GM20431 (cell line): Measurements from ENCODE around the gene RELL1.

Source experiments
- in situ Hi-C: fragments of 300-500 bp; cut with MseI, MboI; formaldehyde crosslinking; loops from one replicate; pipeline ENCODE4 v1.15.0; 2020; ENCODE audit warnings: low sequenced_read_pairs; ENCODE audit not compliant: unreplicated experiment

The RELL1 gene

GRCh38 chr4:37605843-37606565 is 80.2 kb downstream of the RELL1 start:
- in situ Hi-C loops, result loop anchor here (25.0 kb wide), 2 partner anchors 181 to 431 kb away; no protein-coding TSS in a partner anchor

- in situ Hi-C loops, result loop anchor here (25.0 kb wide), 2 partner anchors 183 to 433 kb away; no protein-coding TSS in a partner anchor
Measured at GRCh38 chr4:37604461-37604860, 81.7 kb downstream of the RELL1 start.

GRCh38 chr4:37603711-37604110 is 82.5 kb downstream of the RELL1 start:
- in situ Hi-C loops, result loop anchor here (25.0 kb wide), 2 partner anchors 184 to 434 kb away; no protein-coding TSS in a partner anchor

GRCh38 chr4:37603070-37603468 is 83.1 kb downstream of the RELL1 start:
- in situ Hi-C loops, result loop anchor here (25.0 kb wide), 2 partner anchors 184 to 434 kb away; no protein-coding TSS in a partner anchor

GRCh38 chr4:37602454-37603069 is 83.6 kb downstream of the RELL1 start:
- in situ Hi-C loops, result loop anchor here (25.0 kb wide), 2 partner anchors 185 to 435 kb away; no protein-coding TSS in a partner anchor

GRCh38 chr4:37601531-37601930 is 84.6 kb downstream of the RELL1 start:
- in situ Hi-C loops, result loop anchor here (25.0 kb wide), 2 partner anchors 186 to 436 kb away; no protein-coding TSS in a partner anchor

GRCh38 chr4:37599092-37599790 is 86.9 kb downstream of the RELL1 start:
- in situ Hi-C loops, result no loop called here

GRCh38 chr4:37597034-37597433 is 89.1 kb downstream of the RELL1 start:
- in situ Hi-C loops, result no loop called here

- in situ Hi-C loops, result no loop called here
Measured at GRCh38 chr4:37595875-37596680, 90.1 kb downstream of the RELL1 start.

GRCh38 chr4:37594099-37594498 is 92.1 kb downstream of the RELL1 start:
- in situ Hi-C loops, result no loop called here

GRCh38 chr4:37591349-37591748 is 94.8 kb downstream of the RELL1 start:
- in situ Hi-C loops, result no loop called here

- in situ Hi-C loops, result no loop called here
Measured at GRCh38 chr4:37590016-37590415, 96.2 kb downstream of the RELL1 start.

GRCh38 chr4:37588150-37588549 is 98.0 kb downstream of the RELL1 start:
- in situ Hi-C loops, result no loop called here

GRCh38 chr4:37586194-37586593 is 100.0 kb downstream of the RELL1 start:
- in situ Hi-C loops, result no loop called here

- in situ Hi-C loops, result no loop called here
Measured at GRCh38 chr4:37584493-37585060, 101.6 kb downstream of the RELL1 start.

GRCh38 chr4:37584071-37584470 is 102.1 kb downstream of the RELL1 start:
- in situ Hi-C loops, result no loop called here

- in situ Hi-C loops, result no loop called here
Measured at GRCh38 chr4:37573566-37573965, 112.6 kb downstream of the RELL1 start.

- in situ Hi-C loops, result loop anchor here (10.0 kb wide), 1 partner anchor 114 kb away; a partner anchor contains a TSS
Measured at GRCh38 chr4:37568489-37568888, 117.7 kb downstream of the RELL1 start.

- in situ Hi-C loops, result loop anchor here (10.0 kb wide), 1 partner anchor 113 kb away; a partner anchor contains a TSS
Measured at GRCh38 chr4:37567836-37568235, 118.3 kb downstream of the RELL1 start.
